Right cardiac atrium (tissue), 5 donors: ENCODE measurements around the gene KLKB1. TPM values are rescaled to one million over a fixed set of nuclear protein-coding genes. Genes with fewer than 3 reads are reported as not detected.
"Not testable (repeated sequence)": the region's sequence is repeated elsewhere in the genome, so short reads cannot be mapped to it uniquely, and the experiment has no call there.

Experiments used
- ATAC-seq, 2 donors: fragments of 200-7000 bp; cut with Tn5 transposase; one replicate each; pipeline versions ENCODE4 v1.8.0 to v1.9.1; 2020; ENCODE audit warnings: moderate library complexity in 2 of 2, mild to moderate bottlenecking in 1 of 2
- DNase-seq, 3 donors: peaks; one replicate each; pipeline ENCODE4 v3.0.0-alpha.2; 2020
- H3K27ac ChIP-seq: one replicate; pipeline ENCODE4 v1.5.1; 2013; ENCODE audit warnings: mild to moderate bottlenecking, low read length, control low read depth, moderate library complexity
- H3K27me3 ChIP-seq: one replicate; pipeline ENCODE4 v1.6.1; 2013; ENCODE audit not compliant: control insufficient read depth, insufficient read depth
- H3K4me1 ChIP-seq: one replicate; pipeline ENCODE4 v1.6.1; 2013; ENCODE audit warnings: low read length; ENCODE audit not compliant: control insufficient read depth, insufficient read depth
- H3K4me3 ChIP-seq: one replicate; pipeline ENCODE4 v1.5.1; 2013; ENCODE audit warnings: low read length, control low read depth
- H3K9me3 ChIP-seq: one replicate; pipeline ENCODE4 v1.6.1; 2013; ENCODE audit warnings: low read length; ENCODE audit not compliant: control insufficient read depth
- WGBS: extraction: QIAGEN DNeasy Blood & Tissue Kit; methylation state at CpG from one replicate; pipeline ENCODE4 v1.1.7; 2013; 5-methylcytosine and 5-hydroxymethylcytosine counted together
- intact Hi-C, 4 donors: fragments of 100-400 bp; cut with DNase I; formaldehyde crosslinking; loops; one replicate each; pipeline versions ENCODE4 v1.11.0 to v1.14.0; 2022 to 2023
- polyA plus RNA-seq: library from polyadenylated mRNA; stranded (reverse); fragments of 200-250 nt; gene quantifications from one replicate; pipeline ENCODE4 v1.2.3, GENCODE V29; 2013
- total RNA-seq, 4 donors: library from RNA; stranded (reverse); fragmentation: NEBNext Ultra II Directional; extraction: Animal tissue kit (Norgen Biotek cat#: 25700); gene quantifications; one replicate each; pipeline ENCODE4 v1.2.1, GENCODE V29; 2021
- donor health status: healthy with polysubstance abuse.
- donor health status: DM: no; HTN: yes; CAD: no.
- donor health status: DM: no; HTN: no; CAD: no.
- donor health status: DM: no; HTN: yes; CAD: no; lungs with severe emphysema.
- donor health status: DM: yes; HTN: yes; CAD: no.

Gene KLKB1
- total and polyA plus RNA-seq, 5 donors = 0.56 to 1.7 (median 0.93) TPM

DNA sequence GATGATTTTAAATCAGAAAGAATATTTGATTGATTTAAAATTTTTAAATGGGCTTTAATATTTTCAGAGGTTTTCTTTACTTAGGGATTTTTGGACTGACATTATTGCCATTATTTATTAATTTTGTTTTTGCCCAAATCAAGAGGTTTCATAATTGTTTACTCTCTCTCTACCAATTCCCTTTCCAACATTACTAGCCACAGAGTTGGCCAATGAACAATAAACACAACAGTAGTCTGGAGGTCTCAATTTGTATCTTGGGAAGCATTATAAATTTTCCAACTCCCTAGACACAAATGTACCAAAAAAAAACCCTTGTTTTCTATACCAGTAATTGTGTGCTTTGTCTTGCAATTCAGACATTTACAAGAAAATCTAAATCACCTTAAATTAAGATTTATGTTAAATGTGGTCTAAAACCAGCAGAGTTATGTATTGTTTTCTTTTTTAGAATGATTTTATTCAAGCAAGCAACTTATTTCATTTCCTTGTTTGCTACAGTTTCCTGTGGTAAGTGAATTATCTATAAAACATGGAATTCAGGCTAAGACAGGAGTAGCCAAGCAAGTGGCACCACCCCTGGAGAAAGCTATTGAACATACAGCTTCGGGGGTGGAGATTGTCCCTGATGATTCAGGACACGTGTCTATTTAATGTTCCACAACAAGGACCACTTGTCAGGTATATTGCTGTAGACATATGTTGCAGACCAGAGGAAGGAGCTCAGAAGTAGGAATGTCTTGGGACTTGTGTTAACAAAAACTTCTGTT, 622 bp downstream of the KLKB1 start:
- WGBS = 20% methylated on average over 2 of the region's 2 CpGs
- intact Hi-C loops = no loop called here
- no peaks in the 10 kb centered on the region for H3K4me1 ChIP-seq
- no peaks in the 10 kb centered on the region for H3K27me3 ChIP-seq
- peak in 1 of 2 donors; percentile 24 for ATAC-seq
- no peaks in the 10 kb centered on the region for H3K9me3 ChIP-seq
- no peak for DNase-seq
- peak overlapping the region; percentile 31 for H3K4me3 ChIP-seq
- no peak overlapping the region for H3K27ac ChIP-seq

DNA sequence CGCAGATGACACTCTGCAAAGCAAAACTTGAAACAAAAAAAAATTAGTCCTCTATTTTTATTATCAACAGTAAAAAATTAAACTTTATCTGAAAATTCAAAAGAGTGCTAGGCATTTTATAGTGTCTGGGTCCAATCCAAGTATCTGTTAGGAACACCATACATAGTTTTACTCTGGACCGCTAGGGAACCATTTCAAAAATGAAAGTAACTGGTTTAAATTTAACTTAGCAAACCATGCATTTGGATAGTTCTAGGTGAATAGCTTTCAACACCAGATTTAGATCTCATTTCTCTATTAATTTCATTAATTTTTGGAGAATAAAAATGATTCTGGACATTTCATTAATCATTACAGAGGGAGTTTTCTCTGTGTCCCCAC, 1.2 kb downstream of the KLKB1 start:
- ATAC-seq = no peak
- Histone ChIP-seq H3K27ac (no peak overlapping the region), H3K4me3 (peak overlapping the region; percentile 31), H3K9me3 (no peaks in the 10 kb centered on the region), H3K4me1 (no peaks in the 10 kb centered on the region), H3K27me3 (no peaks in the 10 kb centered on the region)
- 70% methylated on average over 2 of the region's 2 CpGs for WGBS
- DNase-seq = no peak
- intact Hi-C loops = no loop called here

DNA sequence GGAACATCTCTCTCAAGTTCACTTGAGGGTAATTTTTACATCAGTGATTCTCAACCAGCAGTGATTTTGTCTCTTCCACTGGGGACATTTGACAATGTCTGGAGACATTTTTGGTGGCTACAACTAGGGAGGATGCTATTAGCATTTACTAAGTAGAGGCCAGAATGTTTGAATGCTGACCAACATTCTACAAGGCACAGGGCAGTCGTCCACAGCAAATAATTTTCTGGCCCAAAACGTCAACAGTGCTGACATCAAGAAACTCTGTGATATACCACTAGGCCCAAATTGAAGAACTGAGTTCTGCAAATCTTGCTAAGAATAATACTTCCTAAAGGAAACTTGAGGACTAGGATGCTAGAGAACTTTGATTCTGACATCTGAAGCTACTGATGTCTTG, 7.1 kb downstream of the KLKB1 start:
- DNase-seq (no peak), ATAC-seq (no peak)
- Histone ChIP-seq H3K9me3 (no peaks in the 10 kb centered on the region), H3K27me3 (no peaks in the 10 kb centered on the region), H3K4me3 (no peak overlapping the region), H3K4me1 (no peaks in the 10 kb centered on the region), H3K27ac (no peak overlapping the region)
- intact Hi-C loops = no loop called here
- WGBS = 40% methylated on average over 2 of the region's 2 CpGs

DNA sequence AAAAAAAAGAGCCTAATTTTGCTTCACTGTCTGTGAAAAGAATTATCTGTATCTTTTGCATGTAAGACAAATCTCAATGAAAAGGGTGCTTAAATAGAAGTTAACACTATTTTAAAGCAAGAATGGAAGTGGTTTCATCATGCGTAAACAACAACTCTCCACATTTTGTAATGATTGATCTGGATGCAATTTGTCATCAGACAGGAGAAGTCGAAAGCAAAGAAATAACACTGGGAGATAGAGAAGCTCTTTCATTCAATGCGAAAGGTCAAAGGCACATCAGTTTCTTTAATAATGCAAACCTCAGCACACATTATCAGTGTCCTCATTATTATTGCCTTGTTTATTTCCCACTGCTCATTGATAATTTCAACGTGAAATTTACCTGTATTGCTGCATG, 8.8 kb downstream of the KLKB1 start:
- no peaks in the 10 kb centered on the region for H3K9me3 ChIP-seq
- intact Hi-C loops = no loop called here
- H3K4me1 ChIP-seq = no peaks in the 10 kb centered on the region
- 85% methylated on average over 4 of the region's 4 CpGs for WGBS
- no peaks in the 10 kb centered on the region for H3K27me3 ChIP-seq
- no peak overlapping the region for H3K27ac ChIP-seq
- no peak overlapping the region for H3K4me3 ChIP-seq
- no peak for ATAC-seq
- no peak for DNase-seq

DNA sequence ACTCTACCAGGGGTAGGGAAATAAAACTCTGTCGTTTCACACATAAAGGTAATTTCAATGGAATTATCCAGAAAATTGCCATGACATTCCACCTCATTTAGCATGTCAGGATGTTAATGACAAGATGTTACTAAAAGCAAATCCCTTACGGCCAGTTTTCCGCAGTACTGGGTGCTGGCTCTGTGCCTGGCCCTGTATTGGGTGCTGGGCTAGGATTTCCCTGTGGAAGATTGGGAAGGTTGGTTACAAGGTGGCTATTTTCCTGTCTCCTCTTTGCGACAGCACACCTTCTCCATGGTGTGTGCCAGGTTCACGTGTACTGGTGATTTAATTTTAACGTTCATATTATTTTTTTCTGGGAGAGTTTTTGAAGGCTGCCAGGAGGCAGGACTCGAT, 13.1 kb downstream of the KLKB1 start:
- 88% methylated on average over 7 of the region's 7 CpGs for WGBS
- DNase-seq (no peak), ATAC-seq (no peak)
- intact Hi-C loops = no loop called here
- H3K27me3 ChIP-seq = no peaks in the 10 kb centered on the region
- no peak overlapping the region for H3K27ac ChIP-seq
- H3K4me3 ChIP-seq = no peak overlapping the region
- no peaks in the 10 kb centered on the region for H3K9me3 ChIP-seq
- no peaks in the 10 kb centered on the region for H3K4me1 ChIP-seq

DNA sequence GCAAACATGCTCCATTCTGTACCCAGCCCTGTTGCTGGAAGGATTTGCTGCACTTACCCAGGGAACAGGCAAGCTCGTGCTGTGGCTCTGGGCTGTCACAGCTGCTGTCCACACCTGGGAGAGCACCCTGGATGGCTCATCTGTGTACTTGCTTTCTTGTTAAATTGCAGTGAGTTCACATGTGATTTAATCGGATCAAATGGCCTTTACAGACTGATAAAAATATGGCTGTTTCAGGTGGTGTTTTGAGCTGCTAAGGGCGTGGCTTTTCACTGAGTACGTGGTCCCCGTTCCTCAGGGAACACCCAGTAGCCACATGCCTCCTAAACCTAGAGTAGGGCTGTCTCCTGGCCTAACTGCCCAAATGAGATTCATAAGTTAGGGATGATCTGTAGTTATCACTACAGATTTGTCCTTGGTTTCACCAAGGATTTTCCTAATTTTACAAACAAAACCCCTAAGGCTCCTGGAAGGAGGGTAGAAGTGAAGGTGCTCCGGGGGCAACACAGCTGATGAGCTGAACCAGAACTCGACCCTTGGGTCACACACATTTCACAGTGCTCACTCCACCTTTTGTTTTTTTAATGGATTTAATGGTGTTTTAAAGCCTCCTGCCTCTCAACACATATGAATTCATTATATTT, 13.7 kb downstream of the KLKB1 start:
- 82% methylated on average over 7 of the region's 7 CpGs for WGBS
- Histone ChIP-seq H3K4me1 (no peaks in the 10 kb centered on the region), H3K27ac (no peak overlapping the region), H3K27me3 (no peaks in the 10 kb centered on the region), H3K9me3 (no peaks in the 10 kb centered on the region), H3K4me3 (no peak overlapping the region)
- ATAC-seq (no peak), DNase-seq (no peak)
- intact Hi-C loops = no loop called here

DNA sequence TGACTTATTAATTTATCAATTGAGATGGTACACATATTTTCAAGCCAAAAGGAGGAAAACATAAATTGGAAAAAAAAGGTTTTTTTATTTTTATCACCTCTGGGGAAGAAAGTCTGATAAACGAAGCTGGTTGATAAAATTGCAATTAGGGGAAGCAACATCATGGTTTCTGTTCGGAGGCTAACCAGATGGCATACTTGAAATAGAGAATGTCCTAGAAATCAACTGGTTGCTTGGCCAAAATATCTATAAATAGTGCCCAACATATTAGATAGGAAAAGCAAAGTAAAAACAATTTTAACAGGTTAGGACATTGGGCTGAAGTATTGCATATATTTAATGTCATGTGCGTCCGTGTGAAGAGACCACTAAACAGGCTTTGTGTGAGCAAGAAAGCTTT, 14.3 kb downstream of the KLKB1 start:
- no peaks in the 10 kb centered on the region for H3K27me3 ChIP-seq
- H3K4me1 ChIP-seq = no peaks in the 10 kb centered on the region
- no peaks in the 10 kb centered on the region for H3K9me3 ChIP-seq
- intact Hi-C loops = no loop called here
- ATAC-seq (no peak), DNase-seq (no peak)
- no peak overlapping the region for H3K4me3 ChIP-seq
- WGBS = 67% methylated on average over 4 of the region's 4 CpGs
- no peak overlapping the region for H3K27ac ChIP-seq

DNA sequence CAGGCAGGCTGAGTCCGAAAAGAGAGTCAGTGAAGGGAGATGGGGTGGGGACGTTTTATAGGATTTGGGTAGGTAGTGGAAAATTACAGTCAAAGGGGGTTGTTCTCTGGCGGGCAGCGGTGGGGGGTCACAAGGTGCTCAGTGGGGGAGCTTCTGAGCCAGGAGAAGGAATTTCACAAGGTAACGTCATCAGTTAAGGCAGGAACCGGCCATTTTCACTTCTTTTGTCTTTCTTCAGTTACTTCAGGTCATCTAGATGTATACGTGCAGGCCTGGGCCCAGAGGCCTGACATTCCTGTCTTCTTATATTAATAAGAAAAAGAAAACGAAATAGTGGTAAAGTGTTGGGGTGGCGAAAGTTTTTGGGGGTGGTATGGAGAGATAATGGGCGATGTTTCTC, 14.7 kb downstream of the KLKB1 start:
- intact Hi-C loops, H3K27me3 ChIP-seq, H3K4me1 ChIP-seq, ATAC-seq, H3K27ac ChIP-seq, H3K4me3 ChIP-seq, H3K9me3 ChIP-seq, DNase-seq: not testable (repeated sequence)
- 87% methylated on average over 10 of the region's 10 CpGs for WGBS

DNA sequence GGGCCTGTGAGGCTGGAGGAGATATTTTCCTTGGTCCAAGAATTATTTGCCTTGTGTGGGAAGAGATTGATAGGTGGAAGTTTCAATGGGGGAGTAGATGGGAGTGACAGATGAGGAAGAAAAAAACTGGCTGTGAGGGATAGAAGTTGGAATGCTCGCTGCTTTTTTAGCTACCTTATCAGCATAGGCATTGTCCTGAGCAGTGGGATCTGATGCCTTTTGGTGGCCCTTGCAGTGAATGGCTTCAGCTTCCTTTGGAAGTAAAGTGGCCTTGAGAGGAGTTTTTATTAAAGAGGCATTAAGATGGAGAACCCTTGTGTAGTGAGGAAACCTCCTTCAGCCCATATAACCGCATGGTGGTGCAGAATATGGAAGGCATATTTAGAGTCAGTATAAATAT, 16.0 kb downstream of the KLKB1 start:
- 68% methylated on average over 2 of the region's 2 CpGs for WGBS
- ATAC-seq (no peak), DNase-seq (no peak)
- Histone ChIP-seq H3K4me3 (no peak overlapping the region), H3K9me3 (no peaks in the 10 kb centered on the region), H3K4me1 (no peaks in the 10 kb centered on the region), H3K27me3 (no peaks in the 10 kb centered on the region), H3K27ac (no peak overlapping the region)
- intact Hi-C loops = no loop called here

DNA sequence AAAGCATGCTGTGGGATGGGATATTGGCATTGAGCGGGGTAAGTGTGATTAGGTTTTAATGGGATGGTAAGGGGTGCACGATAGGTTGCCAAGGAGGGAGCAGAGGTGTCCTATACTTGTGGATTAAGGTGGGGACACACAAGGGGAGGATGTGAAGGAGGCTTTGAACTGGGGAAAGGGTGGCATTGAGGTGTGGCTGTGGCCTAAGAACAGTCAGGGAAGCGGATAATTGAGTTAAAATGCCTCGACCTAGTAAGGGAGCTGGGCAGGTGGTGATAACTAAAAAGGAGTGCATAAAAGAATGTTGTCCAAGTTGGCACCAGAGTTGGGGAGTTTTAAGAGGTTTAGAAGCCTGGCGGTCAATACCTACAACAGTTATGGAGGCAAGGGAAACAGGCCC, 17.5 kb downstream of the KLKB1 start:
- WGBS = 81% methylated on average over 5 of the region's 5 CpGs

DNA sequence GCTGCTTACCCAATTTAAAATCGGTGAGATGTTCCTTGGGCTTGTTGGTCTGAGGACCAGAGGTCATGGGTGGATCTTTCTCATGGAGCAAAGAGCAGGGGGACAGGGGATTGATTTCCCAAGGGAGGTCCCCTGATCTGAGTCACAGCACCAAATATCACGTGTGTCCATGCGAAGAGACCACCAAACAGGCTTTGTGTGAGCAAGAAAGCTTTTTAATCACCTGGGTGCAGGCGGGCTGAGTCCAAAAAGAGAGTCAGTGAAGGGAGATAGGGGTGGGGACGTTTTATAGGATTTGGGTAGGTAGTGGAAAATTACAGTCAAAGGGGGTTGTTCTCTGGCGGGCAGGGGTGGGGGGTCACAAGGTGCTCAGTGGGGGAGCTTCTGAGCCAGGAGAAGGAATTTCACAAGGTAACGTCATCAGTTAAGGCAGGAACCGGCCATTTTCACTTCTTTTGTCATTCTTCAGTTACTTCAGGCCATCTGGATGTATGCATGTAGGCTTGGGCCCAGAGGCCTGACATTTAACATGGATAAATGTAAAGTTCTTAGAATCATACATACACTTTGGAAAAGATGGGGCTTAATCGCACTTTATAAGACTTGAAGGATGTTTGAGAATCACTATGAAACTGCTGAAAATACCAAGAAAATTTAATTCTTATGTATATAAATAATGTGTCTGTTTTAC, 19.9 kb downstream of the KLKB1 start:
- H3K4me3 ChIP-seq, ATAC-seq, H3K9me3 ChIP-seq, intact Hi-C loops, H3K4me1 ChIP-seq, DNase-seq, H3K27me3 ChIP-seq, H3K27ac ChIP-seq: not testable (repeated sequence)
- 83% methylated on average over 9 of the region's 9 CpGs for WGBS

More for the DNA sequence above, 17.5 kb downstream of the KLKB1 start:
- Histone ChIP-seq H3K27me3 (no peaks in the 10 kb centered on the region), H3K9me3 (no peaks in the 10 kb centered on the region), H3K4me3 (no peak overlapping the region), H3K4me1 (no peaks in the 10 kb centered on the region), H3K27ac (no peak overlapping the region)
- intact Hi-C loops = no loop called here
- no peak for ATAC-seq
- DNase-seq = no peak
